Loucy (cell line): ENCODE data around the gene UVSSA.

Source experiments
- H2AFZ ChIP-seq: fragments of 200-600 bp; sonication (generic); 2 replicates; pipeline ENCODE4 v1.6.0; 2016; ENCODE audit warnings: antibody characterized with exemption, mild to moderate bottlenecking, low read length, moderate library complexity
- H3F3A ChIP-seq: fragments of 200-600 bp; 2 replicates; pipeline ENCODE4 v1.6.0; 2016; ENCODE audit warnings: antibody characterized with exemption, low read depth, mild to moderate bottlenecking
- H3K27me3 ChIP-seq: fragments of 200-600 bp; sonication (generic); 2 replicates; pipeline ENCODE4 v1.6.1; 2014; ENCODE audit warnings: low read length, mild to moderate bottlenecking; ENCODE audit not compliant: insufficient read depth, poor library complexity, severe bottlenecking
- H3K36me3 ChIP-seq: fragments of 200-600 bp; sonication (generic); 2 replicates; pipeline ENCODE4 v1.6.1; 2016; ENCODE audit warnings: low read length; ENCODE audit not compliant: insufficient read depth
- H3K4me1 ChIP-seq: fragments of 200-600 bp; sonication (generic); 2 replicates; pipeline ENCODE4 v1.5.1; 2014; ENCODE audit warnings: low read length, mild to moderate bottlenecking; ENCODE audit not compliant: insufficient read depth, poor library complexity, severe bottlenecking
- H3K4me2 ChIP-seq: fragments of 200-600 bp; sonication (generic); 2 replicates; pipeline ENCODE4 v1.6.0; 2014; ENCODE audit warnings: antibody characterized with exemption, low read length, low read depth, mild to moderate bottlenecking; ENCODE audit not compliant: poor library complexity, severe bottlenecking
- H3K4me3 ChIP-seq: fragments of 200-600 bp; sonication (generic); 2 replicates; pipeline ENCODE4 v1.5.1; 2014; ENCODE audit warnings: low read length, mild to moderate bottlenecking, mixed read lengths; ENCODE audit not compliant: poor library complexity, severe bottlenecking
- H3K79me2 ChIP-seq: fragments of 200-600 bp; sonication (generic); 2 replicates; pipeline ENCODE4 v1.6.1; 2014; ENCODE audit warnings: low read length; ENCODE audit not compliant: insufficient read depth
- H3K9ac ChIP-seq: fragments of 200-600 bp; sonication (generic); 2 replicates; pipeline ENCODE4 v1.6.0; 2014; ENCODE audit warnings: mild to moderate bottlenecking, low read depth, low read length, moderate library complexity; ENCODE audit not compliant: poor library complexity, severe bottlenecking
- H3K9me2 ChIP-seq: fragments of 200-600 bp; sonication (generic); replicated peaks from 2 replicates; pipeline ENCODE4 v1.6.1; 2016; ENCODE audit warnings: low read depth, low read length, mixed read lengths
- H3K9me3 ChIP-seq: fragments of 200-600 bp; sonication (generic); 2 replicates; pipeline ENCODE4 v1.6.1; 2014; ENCODE audit warnings: mild to moderate bottlenecking, antibody characterized with exemption, low read length, low read depth; ENCODE audit not compliant: insufficient read depth
- H4K20me1 ChIP-seq: fragments of 200-600 bp; sonication (generic); 2 replicates; pipeline ENCODE4 v1.6.0; 2014; ENCODE audit warnings: antibody characterized with exemption, low read length, mild to moderate bottlenecking; ENCODE audit not compliant: insufficient read depth, poor library complexity, severe bottlenecking
- EZH2phosphoT487 ChIP-seq: fragments of 200-600 bp; IDR thresholded peaks from 2 replicates; pipeline ENCODE4 v1.6.1; 2018; ENCODE audit warnings: antibody characterized with exemption, mild to moderate bottlenecking, moderate library complexity, borderline replicate concordance
- TF ChIP-seq, protein P1 (sequence below): fragments of 200-600 bp; sonication (generic); conservative IDR thresholded peaks from 2 replicates; pipeline ENCODE4 v1.5.1; 2014; ENCODE audit warnings: mild to moderate bottlenecking, antibody characterized with exemption, low read length

The UVSSA gene

DNA sequence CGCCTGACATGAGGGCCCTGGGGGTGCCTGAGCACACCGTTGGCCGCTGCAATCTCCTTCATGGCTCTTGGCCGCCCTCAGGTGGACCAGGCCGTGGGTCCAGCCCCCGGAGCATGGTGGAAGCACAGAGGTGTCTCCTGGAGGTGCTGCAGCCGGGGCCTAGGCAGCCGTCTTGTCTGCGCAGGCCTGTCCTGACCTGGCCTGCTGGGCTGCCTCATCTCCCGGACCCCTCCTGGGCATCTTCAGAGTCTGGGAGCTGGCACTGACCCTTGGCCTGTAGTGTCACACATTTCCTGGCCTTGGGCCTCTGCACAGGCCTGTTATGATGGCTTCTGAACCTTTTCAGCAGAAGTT is 20.9 kb downstream of the UVSSA start:
- H3F3A ChIP-seq, result no peaks in the 10 kb centered on the region
- H3K4me2 ChIP-seq, result no peak overlapping the region
- no peaks in the 10 kb centered on the region for H3K9me3 ChIP-seq
- H3K79me2 ChIP-seq, result no peaks in the 10 kb centered on the region
- no peaks in the 10 kb centered on the region for H3K9me2 ChIP-seq
- H2AFZ ChIP-seq, result no peak overlapping the region
- H3K36me3 ChIP-seq, result no peaks in the 10 kb centered on the region
- H4K20me1 ChIP-seq, result no peaks in the 10 kb centered on the region
- no peak overlapping the region for H3K4me3 ChIP-seq
- H3K4me1 ChIP-seq, result no peaks in the 10 kb centered on the region
- TF ChIP-seq, protein P1, sequence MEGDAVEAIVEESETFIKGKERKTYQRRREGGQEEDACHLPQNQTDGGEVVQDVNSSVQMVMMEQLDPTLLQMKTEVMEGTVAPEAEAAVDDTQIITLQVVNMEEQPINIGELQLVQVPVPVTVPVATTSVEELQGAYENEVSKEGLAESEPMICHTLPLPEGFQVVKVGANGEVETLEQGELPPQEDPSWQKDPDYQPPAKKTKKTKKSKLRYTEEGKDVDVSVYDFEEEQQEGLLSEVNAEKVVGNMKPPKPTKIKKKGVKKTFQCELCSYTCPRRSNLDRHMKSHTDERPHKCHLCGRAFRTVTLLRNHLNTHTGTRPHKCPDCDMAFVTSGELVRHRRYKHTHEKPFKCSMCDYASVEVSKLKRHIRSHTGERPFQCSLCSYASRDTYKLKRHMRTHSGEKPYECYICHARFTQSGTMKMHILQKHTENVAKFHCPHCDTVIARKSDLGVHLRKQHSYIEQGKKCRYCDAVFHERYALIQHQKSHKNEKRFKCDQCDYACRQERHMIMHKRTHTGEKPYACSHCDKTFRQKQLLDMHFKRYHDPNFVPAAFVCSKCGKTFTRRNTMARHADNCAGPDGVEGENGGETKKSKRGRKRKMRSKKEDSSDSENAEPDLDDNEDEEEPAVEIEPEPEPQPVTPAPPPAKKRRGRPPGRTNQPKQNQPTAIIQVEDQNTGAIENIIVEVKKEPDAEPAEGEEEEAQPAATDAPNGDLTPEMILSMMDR, result no peak
- TF ChIP-seq EZH2phosphoT487, result no peak
- no peaks in the 10 kb centered on the region for H3K27me3 ChIP-seq
- no peak overlapping the region for H3K9ac ChIP-seq

DNA sequence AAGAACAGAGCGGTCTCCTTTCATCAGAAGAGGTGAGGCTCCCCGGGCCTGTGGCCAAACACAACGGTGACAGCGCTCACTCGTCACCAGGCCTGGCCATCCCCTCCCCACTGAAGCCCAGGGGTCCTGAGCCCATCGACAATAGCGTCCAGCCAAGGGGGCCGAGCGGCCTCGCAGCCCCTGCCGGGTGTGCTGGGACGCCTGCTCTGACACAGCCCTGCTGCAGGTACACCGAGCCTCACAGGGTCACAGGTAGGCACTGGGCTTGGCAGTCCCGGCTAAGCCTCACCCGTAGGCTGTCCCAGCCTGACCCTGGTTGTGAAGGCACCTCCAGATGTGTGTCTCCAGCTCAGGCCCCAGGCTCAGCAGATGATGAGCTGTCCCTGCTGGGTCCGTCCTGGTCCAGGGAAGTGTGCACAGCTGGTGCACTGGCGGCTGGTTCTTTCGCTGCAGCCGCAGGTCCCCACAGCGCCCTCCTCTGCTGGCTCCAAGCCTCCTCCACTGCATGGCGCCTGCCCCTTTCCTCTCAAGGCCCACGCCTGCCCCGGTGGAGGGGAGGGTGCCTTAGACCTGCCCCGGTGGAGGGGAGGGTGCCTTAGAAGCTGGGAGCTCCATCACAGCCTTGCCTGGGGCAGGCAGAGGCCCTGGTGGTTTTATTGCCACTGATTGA is 21.5 kb downstream of the UVSSA start:
- Histone ChIP-seq H3K27me3 (no peaks in the 10 kb centered on the region), H2AFZ (no peak overlapping the region), H3F3A (no peaks in the 10 kb centered on the region), H3K4me3 (no peak overlapping the region), H4K20me1 (no peaks in the 10 kb centered on the region), H3K4me1 (no peaks in the 10 kb centered on the region), H3K9me3 (no peaks in the 10 kb centered on the region), H3K9ac (no peak overlapping the region), H3K4me2 (no peak overlapping the region), H3K79me2 (no peaks in the 10 kb centered on the region), H3K36me3 (no peaks in the 10 kb centered on the region), H3K9me2 (no peaks in the 10 kb centered on the region)
- TF ChIP-seq EZH2phosphoT487, result no peak
- TF ChIP-seq, protein P1, result no peak

DNA sequence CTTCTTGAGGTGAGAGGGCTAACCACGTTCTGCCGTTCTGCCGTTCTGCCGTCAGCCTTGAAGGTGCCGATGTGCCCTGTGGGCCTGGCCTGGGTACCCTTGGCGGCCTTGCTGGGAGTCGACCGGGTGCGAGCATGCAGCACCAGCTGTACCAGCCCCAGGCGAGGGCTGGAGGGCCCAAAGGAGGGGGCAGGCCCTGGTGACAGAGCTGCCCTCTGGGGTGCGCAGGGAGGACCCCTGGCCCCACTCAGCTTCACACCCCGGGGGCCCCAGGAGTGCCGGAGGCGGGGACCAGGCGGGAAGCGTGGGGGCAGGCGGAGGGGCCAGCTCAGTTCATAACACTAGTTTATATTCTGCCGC is 22.1 kb downstream of the UVSSA start:
- no peak overlapping the region for H2AFZ ChIP-seq
- H3K9me2 ChIP-seq, result no peaks in the 10 kb centered on the region
- H3K36me3 ChIP-seq, result no peaks in the 10 kb centered on the region
- no peak overlapping the region for H3K4me3 ChIP-seq
- no peaks in the 10 kb centered on the region for H3K27me3 ChIP-seq
- H3K9me3 ChIP-seq, result no peaks in the 10 kb centered on the region
- H3K79me2 ChIP-seq, result no peaks in the 10 kb centered on the region
- TF ChIP-seq, protein P1, result no peak
- no peak for TF ChIP-seq EZH2phosphoT487
- no peaks in the 10 kb centered on the region for H4K20me1 ChIP-seq
- H3K9ac ChIP-seq, result no peak overlapping the region
- H3K4me2 ChIP-seq, result no peak overlapping the region
- H3K4me1 ChIP-seq, result no peaks in the 10 kb centered on the region
- H3F3A ChIP-seq, result no peaks in the 10 kb centered on the region
